ENCODE results near the gene FOXL1. TPM values are rescaled to one million over a fixed set of nuclear protein-coding genes. Genes with fewer than 3 reads are reported as not detected.

Gene FOXL1
- polyA plus RNA-seq, 2 of the 4 experiments (the other 2 are of a cell fraction): 0.48 to 0.70 TPM

GRCh38 chr16:86611941-86612340, 33.6 kb downstream of the FOXL1 start:
- FAIRE-seq: no peak
- no peak overlapping the region for H3K4me2 ChIP-seq

GRCh38 chr16:86614699-86615098, 36.4 kb downstream of the FOXL1 start:
- ChIA-PET CTCF (interaction anchor here (0.6 kb wide), 1 partner anchor 94 kb away, joined by 3 read pairs; no protein-coding TSS in a partner anchor), POLR2A (no interaction called here)
- ATAC-seq (no peak), DNase-seq (ENCODE audit: low read depth in 1 of 2, low spot score in 1 of 2) (no peak), FAIRE-seq (no peak)
- WGBS (ENCODE audit: missing lambda C conversion rate): 78% methylated on average over 5 of the region's 5 CpGs
- no peaks in the 10 kb centered on the region for H3K9me3 ChIP-seq
- H3K4me3 ChIP-seq: no peak overlapping the region
- H3K4me2 ChIP-seq: no peak overlapping the region
- no peak overlapping the region for H3K27ac ChIP-seq
- TF ChIP-seq HOXB5 (CRISPR knock-in tag; IDR thresholded peaks at IDR 0.05) (no peak), MAX (IDR thresholded peaks at IDR 0.05) (no peak), ZC3H11A (IDR thresholded peaks at IDR 0.05) (no peak), TFCP2L1 (CRISPR knock-in tag; IDR thresholded peaks at IDR 0.05) (no peak), FOSL2 (IDR thresholded peaks at IDR 0.05) (no peak), FOSL2 (CRISPR knock-in tag; IDR thresholded peaks at IDR 0.05) (no peak), HOXA7 (CRISPR knock-in tag; IDR thresholded peaks at IDR 0.05) (no peak)
- 0 out of 3 replicates have a peak, but pooled peaks cover 2% of the 10 kb centered on the region for H3K4me1 ChIP-seq

More at GRCh38 chr16:86611941-86612340, 33.6 kb downstream of the FOXL1 start:
- WGBS (ENCODE audit: missing lambda C conversion rate): 85% methylated on average over 3 of the region's 3 CpGs
- CTCF ChIA-PET: interaction anchor here (1.3 kb wide), 2 partner anchors 9 to 36 kb away, joined by 4 to 6 read pairs; no protein-coding TSS in a partner anchor
- DNase-seq (ENCODE audit: low read depth in 1 of 2, low spot score in 1 of 2) (no peak), ATAC-seq (no peak)
- Histone ChIP-seq H3K27ac (no peak overlapping the region), H3K4me1 (peaks cover 14% of the 10 kb centered on the region; the same call in 2 of the 3 replicates), H3K9me3 (no peaks in the 10 kb centered on the region), H3K4me3 (no peak overlapping the region)
- TF ChIP-seq E2F6 (IDR thresholded peaks at IDR 0.05; ENCODE audit: borderline replicate concordance, low read depth): no peak
- no peak for TF ChIP-seq ESRRA (IDR thresholded peaks at IDR 0.05; ENCODE audit: borderline replicate concordance, low read length)
- peak; percentile 64 for TF ChIP-seq MAFK (IDR thresholded peaks at IDR 0.05; ENCODE audit: partially characterized antibody)
- POLR2A ChIA-PET: no interaction called here

GRCh38 chr16:86616906-86617305, 38.6 kb downstream of the FOXL1 start:
- no peak overlapping the region for H3K4me3 ChIP-seq
- DNase-seq (ENCODE audit: low read depth in 1 of 2, low spot score in 1 of 2) (no peak), ATAC-seq (no peak), FAIRE-seq (no peak)
- no peak overlapping the region for H3K4me2 ChIP-seq
- H3K4me1 ChIP-seq: 0 out of 3 replicates have a peak, but pooled peaks cover 2% of the 10 kb centered on the region
- ChIA-PET CTCF (interaction anchor here (0.6 kb wide), 1 partner anchor 53 kb away, joined by 3 read pairs; no protein-coding TSS in a partner anchor), POLR2A (no interaction called here)
- no peak overlapping the region for H3K27ac ChIP-seq
- no peaks in the 10 kb centered on the region for H3K9me3 ChIP-seq
- TF ChIP-seq HOXB5 (CRISPR knock-in tag; IDR thresholded peaks at IDR 0.05): no peak
- TF ChIP-seq KDM5A (IDR thresholded peaks at IDR 0.05): no peak
- TF ChIP-seq FOSL2 (IDR thresholded peaks at IDR 0.05): no peak
- no peak for TF ChIP-seq FOSL2 (CRISPR knock-in tag; IDR thresholded peaks at IDR 0.05)
- TF ChIP-seq SMC3 (IDR thresholded peaks at IDR 0.05): no peak
- TF ChIP-seq ZC3H11A (IDR thresholded peaks at IDR 0.05): no peak
- TF ChIP-seq NPAS2 (CRISPR knock-in tag; IDR thresholded peaks at IDR 0.05; ENCODE audit: borderline replicate concordance): no peak
- no peak for TF ChIP-seq CHD4 (IDR thresholded peaks at IDR 0.05; ENCODE audit: borderline replicate concordance)
- no peak for TF ChIP-seq JUNB (IDR thresholded peaks at IDR 0.05)
- TF ChIP-seq FOXS1 (CRISPR knock-in tag; IDR thresholded peaks at IDR 0.05): no peak
- TF ChIP-seq HDAC2 (IDR thresholded peaks at IDR 0.05): no peak
- TF ChIP-seq POLR2AphosphoS2 (conservative IDR thresholded peaks at IDR 0.05; ENCODE audit: low read length): no peak
- no peak for TF ChIP-seq NFE2L2 (conservative IDR thresholded peaks at IDR 0.05; ENCODE audit: low read length)
- no peak for TF ChIP-seq HMGXB4 (CRISPR knock-in tag; IDR thresholded peaks at IDR 0.05; ENCODE audit: borderline replicate concordance)
- TF ChIP-seq CBX8 (IDR thresholded peaks at IDR 0.05): no peak
- no peak for TF ChIP-seq PBX3 (IDR thresholded peaks at IDR 0.05)
- no peak for TF ChIP-seq JUN (IDR thresholded peaks at IDR 0.05)
- no peak for TF ChIP-seq MAZ (IDR thresholded peaks at IDR 0.05; ENCODE audit: borderline replicate concordance, low read depth, low read length)
- no peak for TF ChIP-seq RCOR1 (IDR thresholded peaks at IDR 0.05; ENCODE audit: low read depth, low read length)
- no peak for TF ChIP-seq ELK1 (IDR thresholded peaks at IDR 0.05; ENCODE audit: low read depth, low read length)
- TF ChIP-seq ZFP36 (IDR thresholded peaks at IDR 0.05; ENCODE audit: borderline replicate concordance, partially characterized antibody): no peak
- WGBS (ENCODE audit: missing lambda C conversion rate): 87% methylated on average over 5 of the region's 5 CpGs
